ENCODE measurements around the gene PCGF1. TPM values are rescaled to one million over a fixed set of nuclear protein-coding genes. Genes with fewer than 3 reads are reported as not detected.

PCGF1 gene
- total and polyA plus RNA-seq, 2 of the 8 experiments (the other 6 are each of a cell fraction or from before 2014, with no cell fraction given) = 10.0 to 23.7 TPM

GRCh38 chr2:74524955-74525716 lies 17.6 kb upstream of the PCGF1 start (continued):
- TF ChIP-seq KDM5A (IDR thresholded peaks at IDR 0.05; ENCODE audit: low read length) (no peak), SIRT6 (IDR thresholded peaks at IDR 0.05; ENCODE audit: low read length) (no peak), KDM1A (IDR thresholded peaks at IDR 0.05; ENCODE audit: borderline replicate concordance, low read length) (no peak), ASH2L (IDR thresholded peaks at IDR 0.05; ENCODE audit: low read length) (no peak), TEAD4 (IDR thresholded peaks at IDR 0.05; ENCODE audit: low read depth, low read length) (no peak), EGR1 (IDR thresholded peaks at IDR 0.05; ENCODE audit: borderline replicate concordance, low read depth, low read length) (no peak)
